HEK293T (cell line): ENCODE results near the gene CRCP.

Experiments
- CTCF ChIA-PET: fragments of 350-600 bp; formaldehyde crosslinking; extraction: SDS; loops from one replicate; lab custom pipeline; 2021; ENCODE audit warnings: antibody characterized with exemption, inconsistent platforms; lab: Yijun Ruan, JAX
- POLR2A ChIA-PET: fragments of 350-600 bp; formaldehyde crosslinking; extraction: SDS; loops from one replicate; lab custom pipeline; 2020; ENCODE audit warnings: antibody characterized with exemption, inconsistent platforms; lab: Yijun Ruan, JAX
- DNase-seq: peaks from one replicate; pipeline ENCODE4 v3.0.0; 2012; ENCODE audit warnings: mixed read lengths; ENCODE audit errors: extremely low spot score
- ARNT ChIP-seq: fragments of 450-650 bp; IDR thresholded peaks from 2 replicates; pipeline ENCODE4 v1.6.1; 2017; ENCODE audit warnings: mild to moderate bottlenecking
- BHLHE40 ChIP-seq: fragments of 450-650 bp; IDR thresholded peaks from 2 replicates; pipeline ENCODE4 v1.6.1; 2016; ENCODE audit warnings: mild to moderate bottlenecking, moderate library complexity, borderline replicate concordance
- CTBP1 ChIP-seq: fragments of 450-650 bp; IDR thresholded peaks from 2 replicates; pipeline ENCODE4 v1.6.1; 2016; ENCODE audit warnings: borderline replicate concordance
- ELF4 ChIP-seq: fragments of 450-650 bp; IDR thresholded peaks from 2 replicates; pipeline ENCODE4 v1.6.1; 2017; ENCODE audit warnings: antibody characterized with exemption
- FOXA1 ChIP-seq: fragments of 450-650 bp; IDR thresholded peaks from 2 replicates; pipeline ENCODE4 v1.6.1; 2016; ENCODE audit warnings: mild to moderate bottlenecking
- FOXK2 ChIP-seq: fragments of 450-650 bp; IDR thresholded peaks from 2 replicates; pipeline ENCODE4 v1.6.1; 2016; ENCODE audit warnings: mild to moderate bottlenecking
- FOXM1 ChIP-seq: fragments of 450-650 bp; IDR thresholded peaks from 2 replicates; pipeline ENCODE4 v1.6.1; 2017; ENCODE audit warnings: mild to moderate bottlenecking, borderline replicate concordance
- HDGF ChIP-seq: fragments of 450-650 bp; IDR thresholded peaks from 2 replicates; pipeline ENCODE4 v1.6.1; 2017; ENCODE audit warnings: antibody characterized with exemption, borderline replicate concordance
- L3MBTL2 ChIP-seq: fragments of 450-650 bp; conservative IDR thresholded peaks from 2 replicates; pipeline ENCODE4 v1.6.1; 2016; ENCODE audit warnings: mild to moderate bottlenecking
- LEF1 ChIP-seq: fragments of 450-650 bp; IDR thresholded peaks from 2 replicates; pipeline ENCODE4 v1.6.1; 2017; ENCODE audit warnings: mild to moderate bottlenecking, borderline replicate concordance
- NFRKB ChIP-seq: fragments of 450-650 bp; IDR thresholded peaks from 2 replicates; pipeline ENCODE4 v1.6.1; 2016; ENCODE audit warnings: mild to moderate bottlenecking, moderate library complexity
- PKNOX1 ChIP-seq: fragments of 450-650 bp; IDR thresholded peaks from 2 replicates; pipeline ENCODE4 v1.6.1; 2016
- SP1 ChIP-seq: fragments of 450-650 bp; IDR thresholded peaks from 2 replicates; pipeline ENCODE4 v1.6.1; 2017
- SUZ12 ChIP-seq: fragments of 450-650 bp; IDR thresholded peaks from 2 replicates; pipeline ENCODE4 v1.6.1; 2016; ENCODE audit warnings: mild to moderate bottlenecking
- TARDBP ChIP-seq: fragments of 450-650 bp; IDR thresholded peaks from 2 replicates; pipeline ENCODE4 v1.6.1; 2016
- ZNF384 ChIP-seq: fragments of 450-650 bp; IDR thresholded peaks from 2 replicates; pipeline ENCODE4 v1.6.1; 2016

The CRCP gene

GRCh38 chr7:66078067-66078466, 36.6 kb upstream of the CRCP start:
- CTCF ChIA-PET, result no interaction called here
- TF ChIP-seq CTBP1 (no peak), NFRKB (no peak), L3MBTL2 (no peak), ARNT (no peak), FOXK2 (no peak), SUZ12 (no peak)
- POLR2A ChIA-PET, result no interaction called here
- no peak for DNase-seq

- DNase-seq, result no peak
- CTCF ChIA-PET, result no interaction called here
- POLR2A ChIA-PET, result no interaction called here
- no peak for TF ChIP-seq ELF4
- no peak for TF ChIP-seq BHLHE40
- no peak for TF ChIP-seq TARDBP
- TF ChIP-seq NFRKB, result no peak
- TF ChIP-seq CTBP1, result no peak
- no peak for TF ChIP-seq LEF1
Measured at GRCh38 chr7:66082083-66082482, 32.6 kb upstream of the CRCP start.

GRCh38 chr7:66082886-66083415, 31.7 kb upstream of the CRCP start:
- no peak for DNase-seq
- TF ChIP-seq CTBP1, result no peak
- no peak for TF ChIP-seq TARDBP
- no peak for TF ChIP-seq FOXK2
- no peak for TF ChIP-seq SP1
- no peak for TF ChIP-seq FOXM1
- no peak for TF ChIP-seq BHLHE40
- no peak for TF ChIP-seq ARNT
- no peak for TF ChIP-seq PKNOX1
- no peak for TF ChIP-seq ZNF384
- TF ChIP-seq FOXA1, result no peak
- no peak for TF ChIP-seq NFRKB
- no peak for TF ChIP-seq LEF1
- no peak for TF ChIP-seq ELF4
- no peak for TF ChIP-seq L3MBTL2
- no peak for TF ChIP-seq SUZ12
- TF ChIP-seq HDGF, result no peak
- POLR2A ChIA-PET, result no interaction called here
- CTCF ChIA-PET, result no interaction called here

GRCh38 chr7:66083677-66084076, 31.0 kb upstream of the CRCP start:
- TF ChIP-seq SUZ12 (no peak), TARDBP (no peak), PKNOX1 (no peak), FOXK2 (no peak), CTBP1 (no peak), LEF1 (no peak), L3MBTL2 (no peak), ZNF384 (no peak), SP1 (no peak), NFRKB (no peak), BHLHE40 (no peak), HDGF (no peak), FOXA1 (no peak), FOXM1 (no peak), ELF4 (no peak), ARNT (no peak)
- no peak for DNase-seq
- CTCF ChIA-PET, result no interaction called here
- POLR2A ChIA-PET, result interaction anchor here (1.2 to 1.8 kb wide), 2 partner anchors 8 to 31 kb away, joined by 4 to 5 read pairs; partner anchors contain the start of genes ASL and CRCP

- TF ChIP-seq ARNT, result no peak
- no peak for DNase-seq
- POLR2A ChIA-PET, result no interaction called here
- CTCF ChIA-PET, result no interaction called here
Measured at GRCh38 chr7:66088861-66089838, 25.5 kb upstream of the CRCP start.

- CTCF ChIA-PET, result no interaction called here
- DNase-seq, result no peak
- POLR2A ChIA-PET, result no interaction called here
- TF ChIP-seq FOXM1, result no peak
- no peak for TF ChIP-seq TARDBP
- TF ChIP-seq CTBP1, result no peak
- TF ChIP-seq ARNT, result no peak
- no peak for TF ChIP-seq FOXK2
- TF ChIP-seq SUZ12, result no peak
- TF ChIP-seq L3MBTL2, result no peak
- TF ChIP-seq ELF4, result no peak
- no peak for TF ChIP-seq HDGF
- no peak for TF ChIP-seq PKNOX1
- TF ChIP-seq NFRKB, result no peak
- no peak for TF ChIP-seq SP1
- no peak for TF ChIP-seq FOXA1
- no peak for TF ChIP-seq BHLHE40
Measured at GRCh38 chr7:66092654-66093053, 22.0 kb upstream of the CRCP start.
